Brain microvascular endothelial cell (primary cell): ENCODE measurements around the gene GRM2.

ENCODE experiments used
- DNase-seq: peaks from one replicate; pipeline ENCODE4 v3.0.0-alpha.2; 2020
- H3K27ac ChIP-seq: fragments of 250-450 bp; sonication (Bioruptor Pico); 2 replicates; pipeline ENCODE4 v1.5.1; 2020; ENCODE audit warnings: mild to moderate bottlenecking, moderate library complexity
- H3K27me3 ChIP-seq: fragments of 250-450 bp; sonication (Bioruptor Pico); replicated peaks from 2 replicates; pipeline ENCODE4 v1.5.1; 2020; ENCODE audit warnings: mild to moderate bottlenecking
- H3K36me3 ChIP-seq: fragments of 250-450 bp; sonication (Bioruptor Pico); replicated peaks from 2 replicates; pipeline ENCODE4 v1.5.1; 2020; ENCODE audit warnings: mild to moderate bottlenecking
- H3K4me3 ChIP-seq: 2 replicates; pipeline ENCODE4 v1.5.1; 2011; ENCODE audit warnings: low read depth, mild to moderate bottlenecking, control low read depth, low read length, moderate library complexity
- in situ Hi-C: cut with HindIII; loops from 2 replicates; pipeline ENCODE4 v1.10.0; 2017; ENCODE audit warnings: low sequenced_read_pairs, low pct_ligation_motif_present
- TF ChIP-seq, protein P1 (sequence below): IDR thresholded peaks from 2 replicates; pipeline ENCODE4 v1.5.1; 2011; ENCODE audit warnings: low read depth, mild to moderate bottlenecking, moderate library complexity, low read length, control low read depth, inconsistent platforms; ENCODE audit errors: missing control alignments

Gene GRM2

GRCh38 chr3:51692980-51693395 is 13.9 kb upstream of the GRM2 start:
- H3K36me3 ChIP-seq: no peaks in the 10 kb centered on the region
- in situ Hi-C loops: no loop called here
- H3K4me3 ChIP-seq: no peak overlapping the region
- no peaks in the 10 kb centered on the region for H3K27me3 ChIP-seq
- DNase-seq: no peak
- H3K27ac ChIP-seq: no peak overlapping the region
- TF ChIP-seq, protein P1, sequence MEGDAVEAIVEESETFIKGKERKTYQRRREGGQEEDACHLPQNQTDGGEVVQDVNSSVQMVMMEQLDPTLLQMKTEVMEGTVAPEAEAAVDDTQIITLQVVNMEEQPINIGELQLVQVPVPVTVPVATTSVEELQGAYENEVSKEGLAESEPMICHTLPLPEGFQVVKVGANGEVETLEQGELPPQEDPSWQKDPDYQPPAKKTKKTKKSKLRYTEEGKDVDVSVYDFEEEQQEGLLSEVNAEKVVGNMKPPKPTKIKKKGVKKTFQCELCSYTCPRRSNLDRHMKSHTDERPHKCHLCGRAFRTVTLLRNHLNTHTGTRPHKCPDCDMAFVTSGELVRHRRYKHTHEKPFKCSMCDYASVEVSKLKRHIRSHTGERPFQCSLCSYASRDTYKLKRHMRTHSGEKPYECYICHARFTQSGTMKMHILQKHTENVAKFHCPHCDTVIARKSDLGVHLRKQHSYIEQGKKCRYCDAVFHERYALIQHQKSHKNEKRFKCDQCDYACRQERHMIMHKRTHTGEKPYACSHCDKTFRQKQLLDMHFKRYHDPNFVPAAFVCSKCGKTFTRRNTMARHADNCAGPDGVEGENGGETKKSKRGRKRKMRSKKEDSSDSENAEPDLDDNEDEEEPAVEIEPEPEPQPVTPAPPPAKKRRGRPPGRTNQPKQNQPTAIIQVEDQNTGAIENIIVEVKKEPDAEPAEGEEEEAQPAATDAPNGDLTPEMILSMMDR: no peak

GRCh38 chr3:51696954-51697353 is 9.9 kb upstream of the GRM2 start:
- DNase-seq: no peak
- in situ Hi-C loops: no loop called here
- Histone ChIP-seq H3K36me3 (peaks cover 10% of the 10 kb centered on the region), H3K27ac (no peak overlapping the region), H3K27me3 (no peaks in the 10 kb centered on the region), H3K4me3 (no peak overlapping the region)
- TF ChIP-seq, protein P1: no peak

DNA sequence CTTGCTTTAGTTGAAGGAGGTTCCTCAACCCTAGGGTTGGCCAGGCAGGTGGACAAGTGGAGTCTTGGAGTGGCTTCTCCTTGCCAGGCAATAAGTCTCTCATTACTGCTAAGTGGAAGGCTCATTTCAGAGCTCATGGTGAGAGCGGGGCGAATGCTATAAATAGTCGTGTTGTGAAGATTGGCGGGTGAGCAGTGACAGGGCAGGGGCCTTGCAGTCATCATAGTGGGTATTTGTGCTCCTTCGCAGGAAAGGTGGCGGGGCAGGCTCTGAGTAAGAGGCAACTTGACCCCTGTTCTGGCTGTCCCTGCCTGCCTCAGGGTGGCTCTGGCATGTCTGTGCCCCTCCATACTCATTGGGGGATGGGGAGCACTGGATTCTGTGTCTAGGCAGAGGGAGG is 8.7 kb upstream of the GRM2 start:
- no peak overlapping the region for H3K27ac ChIP-seq
- in situ Hi-C loops: no loop called here

GRCh38 chr3:51700403-51700802 is 6.5 kb upstream of the GRM2 start:
- H3K36me3 ChIP-seq: peaks cover 10% of the 10 kb centered on the region
- H3K27ac ChIP-seq: no peak overlapping the region
- TF ChIP-seq, protein P1: no peak

More for the DNA sequence above, 8.7 kb upstream of the GRM2 start:
- H3K4me3 ChIP-seq: no peak overlapping the region
- TF ChIP-seq, protein P1: no peak
- H3K27me3 ChIP-seq: no peaks in the 10 kb centered on the region
- peaks cover 10% of the 10 kb centered on the region for H3K36me3 ChIP-seq
- no peak for DNase-seq

GRCh38 chr3:51702156-51702555 is 4.7 kb upstream of the GRM2 start:
- no peak overlapping the region for H3K27ac ChIP-seq
- DNase-seq: no peak
- H3K4me3 ChIP-seq: no peak overlapping the region
- H3K36me3 ChIP-seq: peaks cover 10% of the 10 kb centered on the region
- no peaks in the 10 kb centered on the region for H3K27me3 ChIP-seq
- TF ChIP-seq, protein P1: no peak
- in situ Hi-C loops: no loop called here

More at GRCh38 chr3:51700403-51700802, 6.5 kb upstream of the GRM2 start:
- Histone ChIP-seq H3K27me3 (no peaks in the 10 kb centered on the region), H3K4me3 (no peak overlapping the region)
- DNase-seq: no peak
- in situ Hi-C loops: no loop called here

DNA sequence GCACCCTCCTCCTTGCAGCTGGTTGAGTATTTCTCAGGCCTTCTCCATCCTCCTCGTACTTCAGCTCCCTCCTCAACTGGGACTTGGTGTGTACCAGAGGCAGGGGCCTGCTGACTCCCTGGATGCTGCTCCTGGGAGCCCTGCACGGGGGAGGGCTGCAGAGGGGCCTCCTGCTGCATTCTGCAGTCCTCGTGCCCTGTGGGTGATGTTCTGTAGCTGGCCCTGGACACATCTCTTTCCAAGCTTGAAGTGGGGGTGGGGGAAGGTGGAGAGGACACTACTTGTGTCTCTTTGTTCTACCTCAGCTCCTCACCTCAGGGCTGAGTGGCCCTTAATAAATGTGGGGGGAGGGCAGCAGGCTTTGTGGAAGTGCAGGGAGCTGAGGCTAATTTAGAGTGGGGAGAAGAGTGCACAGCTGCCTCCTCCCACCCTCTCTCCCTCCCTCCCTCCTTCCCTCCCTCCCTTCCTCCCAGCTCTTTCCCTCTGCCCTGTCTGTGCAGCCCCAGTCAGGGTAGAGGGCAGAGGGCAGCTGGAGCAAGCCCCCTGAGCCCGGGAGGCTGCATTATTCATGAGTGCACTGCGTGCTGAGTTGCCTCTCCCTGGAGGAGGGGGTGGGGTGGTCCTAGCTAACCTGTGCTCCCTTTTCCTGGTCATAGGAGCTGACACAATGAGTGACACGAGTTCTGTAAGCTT is 3.7 kb upstream of the GRM2 start:
- Histone ChIP-seq H3K27ac (no peak overlapping the region), H3K36me3 (peaks cover 10% of the 10 kb centered on the region)
- TF ChIP-seq, protein P1: no peak

More for the DNA sequence above, 3.7 kb upstream of the GRM2 start:
- no peak for DNase-seq
- no peaks in the 10 kb centered on the region for H3K27me3 ChIP-seq
- in situ Hi-C loops: no loop called here
- H3K4me3 ChIP-seq: no peak overlapping the region
